Measurements from ENCODE around the gene TMPRSS6. TPM values are rescaled to one million over a fixed set of nuclear protein-coding genes. Genes with fewer than 3 reads are reported as not detected.

Gene TMPRSS6
- total and polyA plus RNA-seq, 2 of the 13 experiments (the other 11 are each of a cell fraction or from before 2014, with no cell fraction given): 4.2 to 4.8 TPM

- TF ChIP-seq ZNF281 (CRISPR knock-in tag; IDR thresholded peaks at IDR 0.05; ENCODE audit: borderline replicate concordance) (peak; percentile 99), DZIP1 (CRISPR knock-in tag; IDR thresholded peaks at IDR 0.05) (no peak), EP300 (IDR thresholded peaks at IDR 0.05; ENCODE audit: low read depth in 2 of 2, low read length in 2 of 2) (peak in 1 of 2 experiments; percentile 69; a peak in 1 of 4 replicates), EP300 (CRISPR knock-in tag; IDR thresholded peaks at IDR 0.05; ENCODE audit: borderline replicate concordance) (no peak), SKIL (CRISPR knock-in tag; IDR thresholded peaks at IDR 0.05; ENCODE audit: borderline replicate concordance) (peak; percentile 89), IRF9 (CRISPR knock-in tag; IDR thresholded peaks at IDR 0.05; ENCODE audit: borderline replicate concordance) (no peak), ZSCAN30 (CRISPR knock-in tag; IDR thresholded peaks at IDR 0.05) (no peak), NR1H2 (CRISPR knock-in tag; IDR thresholded peaks at IDR 0.05; ENCODE audit: borderline replicate concordance, low read depth) (no peak), ZFP41 (CRISPR knock-in tag; IDR thresholded peaks at IDR 0.05; ENCODE audit: borderline replicate concordance) (no peak), JARID2 (CRISPR knock-in tag; IDR thresholded peaks at IDR 0.05; ENCODE audit: insufficient replicate concordance) (no peak), NCOA1 (CRISPR knock-in tag; IDR thresholded peaks at IDR 0.05) (no peak), ARNTL (CRISPR knock-in tag; IDR thresholded peaks at IDR 0.05) (0 out of 2 replicates have a peak, but pooled peaks have one; percentile 31), PHB2 (IDR thresholded peaks at IDR 0.05; ENCODE audit: partially characterized antibody) (no peak), AKAP8 (CRISPR knock-in tag; IDR thresholded peaks at IDR 0.05) (no peak), ZNF652 (CRISPR knock-in tag; IDR thresholded peaks at IDR 0.05; ENCODE audit: borderline replicate concordance, low read depth) (no peak), CENPT (CRISPR knock-in tag; IDR thresholded peaks at IDR 0.05; ENCODE audit: low read depth) (no peak), SIN3B (IDR thresholded peaks at IDR 0.05; ENCODE audit: low read length) (no peak), ATF3 (CRISPR knock-in tag; IDR thresholded peaks at IDR 0.05) (no peak), ZNF792 (CRISPR knock-in tag; IDR thresholded peaks at IDR 0.05) (no peak)
Measured at GRCh38 chr22:37112084-37112728, 2.7 kb upstream of the TMPRSS6 start (continued).
